Smooth muscle cell of the umbilical artery (primary cell): ENCODE data around the gene ADA. TPM values are rescaled to one million over a fixed set of nuclear protein-coding genes. Genes with fewer than 3 reads are reported as not detected.

ENCODE experiments used
- total RNA-seq: library from RNA; depleted of rRNA; stranded (reverse); fragments of >200 nt; gene quantifications from 2 replicates; pipeline ENCODE4 v1.2.3, GENCODE V29; 2014

The ADA gene
- total RNA-seq: 6.0 and 9.2 TPM in 2 replicates

DNA sequence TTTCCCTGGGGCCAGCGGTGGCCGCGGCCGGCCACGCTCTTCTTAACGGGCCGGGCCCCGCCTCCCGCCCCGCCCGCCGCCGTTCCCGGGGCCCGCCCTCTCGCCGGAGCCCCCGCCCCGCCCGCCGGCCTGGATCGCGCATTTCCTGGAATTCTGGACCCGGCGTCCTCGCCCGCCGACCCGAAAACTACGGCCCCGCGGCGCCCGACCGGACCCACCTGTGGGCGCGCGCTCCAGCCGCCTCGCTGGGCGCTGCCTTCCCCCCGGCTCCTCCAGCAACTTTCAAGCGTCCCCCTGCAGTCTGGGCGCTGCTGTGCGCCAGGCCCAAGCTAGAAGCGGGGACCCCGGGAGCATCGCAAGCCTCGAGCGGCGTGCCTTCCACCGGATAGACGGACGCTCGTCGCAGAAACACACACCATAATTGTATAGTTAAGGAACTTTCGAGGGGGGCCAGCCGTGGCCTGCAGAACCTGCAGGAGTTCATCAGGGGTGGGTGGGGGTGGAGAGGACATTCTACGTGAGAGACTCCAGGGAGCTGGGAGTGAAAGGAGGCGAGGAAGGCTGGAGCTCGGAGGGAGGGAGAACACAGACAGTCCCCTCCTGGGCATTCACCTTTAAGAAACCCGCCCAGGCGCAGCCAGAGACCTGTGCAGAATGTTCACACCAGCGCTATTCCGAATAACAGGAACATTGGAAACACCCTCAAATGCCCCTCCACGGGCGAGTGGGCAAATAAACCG, at the start of gene ADA:
ADA (minus strand) TSS at position 16 of the 740 bp plus-strand sequence. CDS start 92 bp downstream, outside the sequence.

DNA sequence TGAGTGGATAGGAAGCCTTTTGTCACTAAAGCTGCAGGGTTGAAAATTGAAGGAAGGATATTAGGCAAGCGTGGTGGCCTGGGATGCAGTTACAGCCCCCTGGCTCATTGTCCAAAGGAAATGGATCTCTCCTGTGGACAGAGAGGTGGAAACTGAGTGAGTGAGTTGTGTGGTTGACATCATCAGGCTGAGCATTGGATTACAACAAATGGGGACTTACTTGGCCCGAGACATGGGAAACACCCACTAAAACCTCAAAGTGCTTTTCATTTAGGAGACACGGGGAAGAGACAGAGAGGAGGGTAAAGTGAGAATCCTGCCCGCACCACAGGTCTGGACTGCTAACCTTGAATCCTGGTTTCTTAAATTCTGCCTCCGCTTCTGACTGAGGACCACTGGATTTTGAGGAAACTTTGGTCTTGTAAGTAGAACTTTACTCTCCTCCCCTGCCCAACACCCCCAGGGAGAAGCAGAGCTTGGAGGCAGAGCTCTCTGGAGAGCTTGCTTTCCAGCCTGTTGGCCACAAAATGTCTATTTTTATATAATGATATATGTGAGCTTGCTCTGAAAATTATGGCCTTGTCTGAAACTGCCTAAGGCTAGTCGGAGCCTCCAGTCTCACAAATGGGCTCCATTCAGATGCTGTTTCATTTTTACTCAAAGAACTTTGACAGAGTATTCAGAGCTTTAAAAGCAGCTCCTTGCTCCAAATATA, 69.0 kb downstream of the ADA start, which contains the start of gene PKIG:
PKIG (plus strand) TSS at position 269 of the 715 bp plus-strand sequence. CDS start 31,978 bp downstream, outside the sequence.

Other genes with a start within 250 kb of the ADA start
- 10.1 and 18.0 TPM in 2 replicates for gene TTPAL, start 175.8 kb downstream of the ADA start, total RNA-seq
- gene SERINC3, start 129.6 kb downstream of the ADA start, total RNA-seq: 74.9 and 90.9 TPM in 2 replicates
- gene PKIG, start 69.1 kb downstream of the ADA start, total RNA-seq: 19.1 and 24.6 TPM in 2 replicates
- 0.05 and 0.30 TPM in 2 replicates for gene CCN5, start 63.7 kb upstream of the ADA start, total RNA-seq
- 0.09 TPM in 1 of 2 replicates, not detected in the other for gene KCNK15, start 94.2 kb upstream of the ADA start, total RNA-seq
- gene RIMS4, start 158.8 kb upstream of the ADA start, total RNA-seq: not detected in 2 replicates
- gene YWHAB, start 234.0 kb upstream of the ADA start, total RNA-seq: 92.1 and 154 TPM in 2 replicates